ENCODE measurements around the gene INO80B.

INO80B gene

DNA sequence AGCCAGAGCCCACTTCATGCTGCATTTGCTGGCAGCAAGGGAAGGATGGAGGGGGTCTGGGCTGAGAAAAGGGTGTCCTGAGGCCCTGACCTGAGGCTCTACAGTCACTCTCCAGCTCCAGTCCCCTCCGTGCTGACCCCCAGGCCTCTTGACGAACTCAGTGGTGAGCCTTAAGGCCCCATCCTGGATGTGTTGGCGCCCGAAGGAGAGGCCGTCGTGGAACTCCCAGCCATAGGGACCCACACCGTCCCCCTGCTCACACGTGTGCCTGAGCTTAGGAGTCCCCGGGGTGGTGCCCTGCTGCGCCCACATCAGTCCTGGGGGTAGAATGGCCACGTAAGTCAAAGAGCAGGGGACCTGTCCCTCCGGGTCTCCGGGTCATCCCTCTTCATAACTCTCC, 9.5 kb downstream of the INO80B start:
- TF ChIP-seq, protein P1, sequence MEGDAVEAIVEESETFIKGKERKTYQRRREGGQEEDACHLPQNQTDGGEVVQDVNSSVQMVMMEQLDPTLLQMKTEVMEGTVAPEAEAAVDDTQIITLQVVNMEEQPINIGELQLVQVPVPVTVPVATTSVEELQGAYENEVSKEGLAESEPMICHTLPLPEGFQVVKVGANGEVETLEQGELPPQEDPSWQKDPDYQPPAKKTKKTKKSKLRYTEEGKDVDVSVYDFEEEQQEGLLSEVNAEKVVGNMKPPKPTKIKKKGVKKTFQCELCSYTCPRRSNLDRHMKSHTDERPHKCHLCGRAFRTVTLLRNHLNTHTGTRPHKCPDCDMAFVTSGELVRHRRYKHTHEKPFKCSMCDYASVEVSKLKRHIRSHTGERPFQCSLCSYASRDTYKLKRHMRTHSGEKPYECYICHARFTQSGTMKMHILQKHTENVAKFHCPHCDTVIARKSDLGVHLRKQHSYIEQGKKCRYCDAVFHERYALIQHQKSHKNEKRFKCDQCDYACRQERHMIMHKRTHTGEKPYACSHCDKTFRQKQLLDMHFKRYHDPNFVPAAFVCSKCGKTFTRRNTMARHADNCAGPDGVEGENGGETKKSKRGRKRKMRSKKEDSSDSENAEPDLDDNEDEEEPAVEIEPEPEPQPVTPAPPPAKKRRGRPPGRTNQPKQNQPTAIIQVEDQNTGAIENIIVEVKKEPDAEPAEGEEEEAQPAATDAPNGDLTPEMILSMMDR (IDR thresholded peaks at IDR 0.05) = no peak
- no peak for TF ChIP-seq ZFX (IDR thresholded peaks at IDR 0.05; ENCODE audit: borderline replicate concordance)
- H3K27ac ChIP-seq = peak overlapping the region; percentile 81

DNA sequence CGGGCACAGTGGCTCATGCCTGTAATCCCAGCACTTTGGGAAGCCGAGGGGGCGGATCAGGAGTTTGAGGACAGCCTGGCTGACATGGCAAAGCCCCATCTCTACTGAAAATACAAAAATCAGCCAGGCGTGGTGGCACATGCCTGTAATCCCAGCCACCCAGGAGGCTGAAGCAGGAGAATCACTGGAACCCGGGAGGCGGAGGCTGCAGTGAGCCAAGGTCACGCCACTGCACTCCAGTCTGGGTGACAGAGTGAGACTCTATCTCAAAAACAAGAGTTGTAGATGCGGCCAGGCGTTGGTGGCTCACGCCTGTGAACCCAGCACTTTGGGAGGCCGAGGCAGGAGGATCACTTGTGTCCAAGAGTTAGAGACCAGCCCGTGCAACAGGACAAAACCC, 15.9 kb downstream of the INO80B start:
- peak overlapping the region; percentile 99 for H3K27ac ChIP-seq

DNA sequence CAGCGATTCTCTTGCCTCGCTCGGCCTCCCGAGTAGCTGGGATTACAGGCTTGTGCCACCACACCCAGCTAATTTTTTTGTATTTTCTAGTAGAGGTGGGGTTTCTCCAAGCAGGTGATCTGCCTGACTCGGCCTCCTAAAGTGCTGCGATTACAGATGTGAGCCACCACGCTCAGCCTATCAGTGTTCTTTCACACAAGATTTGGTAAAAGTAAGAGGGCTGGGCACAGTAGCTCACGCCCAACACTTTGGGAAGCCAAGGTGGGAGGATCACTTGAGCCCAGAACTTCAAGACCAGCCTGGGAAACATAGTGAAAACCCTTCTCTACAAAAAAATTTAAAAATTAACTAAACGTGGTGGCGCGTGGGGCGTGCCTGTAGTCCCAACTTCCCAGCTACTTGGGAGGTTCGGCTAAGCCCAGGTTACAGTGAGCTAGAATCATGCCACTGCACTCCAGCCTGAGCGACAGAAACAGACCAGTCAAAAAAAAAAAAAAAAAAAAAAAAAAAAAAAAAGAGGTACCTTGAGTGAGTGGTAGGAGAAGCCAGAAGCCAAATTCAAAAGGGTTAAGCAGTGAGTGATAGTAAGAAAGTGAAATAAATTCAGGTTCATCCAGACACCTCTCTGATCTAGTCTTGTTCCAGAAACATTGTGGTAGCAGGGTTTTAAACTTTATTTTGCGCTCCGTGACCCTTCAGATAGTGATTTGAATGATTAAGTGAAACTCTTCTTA, 16.6 kb downstream of the INO80B start:
- TF ChIP-seq, protein P1 (IDR thresholded peaks at IDR 0.05) = no peak
- no peak for TF ChIP-seq ZFX (IDR thresholded peaks at IDR 0.05; ENCODE audit: borderline replicate concordance)
- H3K27ac ChIP-seq = peak overlapping the region; percentile 99

DNA sequence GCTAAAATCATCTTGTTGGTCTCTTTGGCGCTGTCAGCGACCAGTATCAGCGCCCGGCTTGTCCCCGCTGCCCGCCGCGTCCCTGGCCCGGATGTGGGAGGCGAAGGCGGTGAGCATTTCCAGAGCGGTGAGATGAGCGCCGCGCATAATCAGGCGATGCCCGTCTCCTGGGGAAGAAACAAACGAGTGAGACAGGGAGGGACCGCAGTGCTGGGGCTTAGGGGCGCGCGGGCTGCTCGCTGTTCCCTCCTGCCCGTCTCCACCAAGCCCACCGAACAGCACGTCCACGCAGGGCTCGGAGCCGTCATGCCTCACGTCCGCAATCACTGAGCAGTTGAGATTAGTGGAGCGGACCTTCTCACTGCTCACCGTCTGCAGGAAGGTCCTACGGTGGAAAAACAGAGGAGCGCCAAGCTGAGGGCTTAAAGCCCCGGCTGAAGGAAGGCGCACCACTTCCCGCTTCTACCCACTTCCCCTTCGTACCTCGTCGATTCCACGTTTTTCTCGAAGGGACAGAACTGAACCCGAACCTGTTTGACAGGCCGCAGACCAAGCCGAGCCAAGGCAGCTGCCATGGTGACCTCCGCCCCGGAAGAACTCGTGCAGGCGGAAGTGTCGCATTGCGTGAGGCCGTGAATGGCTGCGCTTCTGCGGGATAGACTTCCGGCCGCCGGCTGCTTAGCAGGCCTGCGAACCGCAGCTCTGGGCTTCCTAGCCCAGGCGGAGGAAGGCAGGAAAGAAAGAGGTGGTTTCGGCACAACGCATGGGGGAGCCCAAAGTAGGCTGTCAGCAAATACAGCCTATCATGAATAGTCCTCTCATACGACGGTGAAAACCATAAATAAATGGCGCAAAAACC, 17.4 kb downstream of the INO80B start, which contains the start of gene MRPL53:
MRPL53 (minus strand) TSS at position 595 of the 859 bp plus-strand sequence; CDS start at position 575, 20 bp downstream.
- no peak for TF ChIP-seq ZFX (IDR thresholded peaks at IDR 0.05; ENCODE audit: borderline replicate concordance)
- TF ChIP-seq, protein P1 (IDR thresholded peaks at IDR 0.05) = no peak
- H3K27ac ChIP-seq = peak within 1 kb of the TSS; percentile 99

DNA sequence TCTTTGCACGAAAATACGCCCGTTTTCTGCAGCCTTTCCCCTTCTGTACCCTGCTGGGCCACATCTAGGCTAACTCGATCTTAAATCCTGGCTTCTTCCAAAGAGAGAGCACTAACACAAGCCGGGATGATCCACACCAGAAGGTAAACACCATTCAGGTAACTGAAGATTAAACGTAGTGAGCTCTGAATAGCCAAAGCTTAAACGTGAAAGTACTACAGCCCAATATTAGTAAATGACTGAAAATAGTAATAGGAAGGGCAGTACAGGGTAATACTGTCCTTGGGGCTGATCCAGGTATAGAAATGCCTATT, 18.0 kb downstream of the INO80B start:
- peak overlapping the region; percentile 99 for H3K27ac ChIP-seq
- TF ChIP-seq, protein P1 (IDR thresholded peaks at IDR 0.05) = no peak
- no peak for TF ChIP-seq ZFX (IDR thresholded peaks at IDR 0.05; ENCODE audit: borderline replicate concordance)

DNA sequence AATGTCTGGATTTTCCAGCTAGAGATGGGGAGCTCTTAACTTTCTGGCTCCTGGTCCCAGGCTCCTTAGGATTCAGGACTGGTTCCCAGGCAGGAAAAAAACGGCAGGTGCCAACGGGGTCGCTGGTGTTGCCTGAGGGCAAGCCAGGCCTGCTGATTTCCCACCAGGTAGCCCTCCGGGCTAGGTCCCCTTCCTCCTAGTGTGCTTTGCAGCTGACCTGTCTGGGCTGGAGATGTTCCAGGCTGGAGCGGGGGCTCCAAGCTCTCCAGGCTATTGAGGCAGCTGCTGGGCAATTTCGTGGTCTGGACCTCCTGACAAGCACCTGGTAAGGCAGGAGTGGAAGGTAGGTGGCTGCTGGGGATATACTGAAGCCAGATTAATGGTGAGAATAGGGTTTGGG, 19.6 kb downstream of the INO80B start:
- TF ChIP-seq ZFX (IDR thresholded peaks at IDR 0.05; ENCODE audit: borderline replicate concordance) = no peak
- TF ChIP-seq, protein P1 (IDR thresholded peaks at IDR 0.05) = no peak

DNA sequence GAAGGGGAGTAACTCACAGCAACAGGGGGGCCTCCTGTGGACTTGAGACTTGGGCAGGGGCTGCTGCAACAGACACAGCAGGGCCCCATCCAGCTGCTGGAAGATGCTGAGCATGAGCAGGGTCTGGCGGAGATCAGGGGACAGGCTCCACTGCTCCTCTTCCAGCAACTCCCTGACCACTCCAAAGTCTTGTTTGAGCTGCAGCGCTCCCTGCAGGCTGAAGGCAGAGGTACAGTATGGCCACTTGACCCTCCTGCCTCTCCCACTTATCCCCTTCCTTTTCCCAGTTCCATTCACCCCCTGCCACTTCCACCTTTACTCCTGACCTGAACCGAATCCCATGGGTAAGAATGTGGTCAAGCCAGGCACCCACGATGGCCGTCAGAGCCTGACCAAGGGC, 20.0 kb downstream of the INO80B start:
- H3K27ac ChIP-seq = no peak overlapping the region
- TF ChIP-seq, protein P1 (IDR thresholded peaks at IDR 0.05) = peak; percentile 29
- TF ChIP-seq ZFX (IDR thresholded peaks at IDR 0.05; ENCODE audit: borderline replicate concordance) = no peak

More for the DNA sequence above, 19.6 kb downstream of the INO80B start:
- H3K27ac ChIP-seq = no peak overlapping the region

Measured in 22Rv1 (cell line).